NCI-H69 (cell line): Measurements from ENCODE around the gene APOBEC3F.

Experiments used
- DNase-seq: peaks from one replicate; lab custom pipeline; 2025; lab: John Stamatoyannopoulos, UW

APOBEC3F gene

DNA sequence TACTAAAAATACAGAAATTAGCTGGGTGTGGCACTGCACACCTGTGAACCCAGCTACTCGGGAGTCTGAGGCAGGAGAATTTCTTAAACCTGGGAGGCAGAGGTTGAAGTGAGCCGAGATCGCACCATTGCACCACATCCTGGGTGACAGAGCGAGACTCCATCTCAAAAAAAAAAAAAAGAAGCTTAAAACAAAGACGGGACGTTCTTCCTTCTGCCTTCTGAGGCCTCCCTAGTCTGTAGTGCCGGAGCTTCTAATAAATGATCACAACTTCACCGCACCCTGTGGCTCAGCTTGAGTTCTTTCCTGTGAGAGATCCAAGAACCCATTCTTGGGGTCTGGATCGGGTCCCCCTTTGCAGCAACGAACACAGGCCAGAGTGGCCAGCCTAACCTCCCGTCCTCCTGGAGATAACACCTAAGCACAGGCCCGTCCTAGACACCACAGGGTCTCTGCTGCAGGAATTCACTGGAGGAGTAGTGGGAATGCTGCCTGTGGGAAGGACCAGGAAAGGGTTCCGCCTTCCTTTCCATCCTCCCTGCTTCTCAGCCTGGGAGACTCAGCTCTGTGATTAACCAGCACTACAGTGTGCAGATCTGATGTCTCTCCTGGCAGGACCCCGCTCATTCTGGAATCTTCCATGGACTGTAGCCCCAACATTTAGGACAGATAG is 54.2 kb downstream of the APOBEC3F start:
- DNase-seq: no peak

DNA sequence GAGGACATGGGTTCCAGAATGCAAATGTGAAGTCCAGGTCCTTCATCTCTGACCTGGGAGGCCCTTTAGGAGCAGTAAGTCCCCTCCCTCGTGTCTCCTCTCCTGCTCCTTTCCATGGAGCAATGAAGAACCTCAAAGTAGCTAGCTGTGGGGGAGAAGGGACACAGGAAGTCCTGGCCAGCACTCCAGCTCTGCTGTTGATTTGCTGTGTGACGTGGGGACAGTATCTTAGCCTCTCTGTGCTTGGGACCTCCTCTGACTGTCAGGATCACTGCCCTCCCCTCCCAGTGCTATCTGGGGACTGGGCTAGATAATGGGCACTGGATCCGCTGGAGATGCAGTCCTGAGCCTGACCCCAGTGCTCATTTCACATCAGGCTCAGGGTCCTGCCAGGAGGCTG is 55.3 kb downstream of the APOBEC3F start:
- DNase-seq: no peak

DNA sequence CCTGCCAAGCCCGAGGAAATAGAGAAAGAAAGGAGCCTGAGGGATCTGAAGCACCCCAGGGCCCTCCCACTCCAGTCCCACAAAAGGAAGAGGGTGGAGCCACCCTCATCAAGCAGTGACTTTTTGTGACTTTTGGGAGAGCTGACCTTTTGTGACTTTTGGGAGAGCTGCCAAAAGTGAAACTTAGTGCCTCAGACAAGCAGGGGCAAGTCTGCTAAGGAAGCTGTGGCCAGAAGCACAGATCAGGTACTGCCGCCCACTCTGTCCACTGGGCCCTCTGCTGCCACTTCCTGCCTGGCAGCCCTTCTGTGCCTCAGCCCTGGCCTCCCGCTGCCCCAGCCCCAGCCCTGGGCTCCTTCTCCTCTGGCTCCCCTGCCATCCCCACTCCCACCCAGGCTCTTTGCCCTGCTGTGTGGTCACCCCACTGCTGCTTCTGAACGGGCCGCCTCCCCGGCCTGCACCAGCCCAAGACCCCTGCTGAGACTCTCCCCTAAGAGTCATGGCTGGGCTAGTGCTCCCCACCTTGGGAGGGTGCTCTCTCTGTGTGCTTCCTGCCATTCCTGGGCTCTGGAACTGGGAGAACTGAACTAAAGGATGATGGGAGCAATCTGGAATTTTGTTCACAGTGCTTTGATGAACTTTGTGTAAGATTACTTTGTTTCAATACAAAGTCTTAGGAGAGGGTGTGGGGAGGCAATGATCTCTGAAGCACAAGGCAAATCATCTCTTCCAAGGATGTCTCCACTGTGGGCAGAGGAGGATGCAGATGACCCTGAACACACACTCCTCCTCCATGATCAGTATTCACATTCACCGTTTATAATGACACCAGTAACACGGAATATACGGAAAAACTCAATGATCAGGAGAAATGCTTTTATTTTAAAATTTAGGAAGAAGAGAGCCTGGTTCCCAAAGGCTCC is 56.7 kb downstream of the APOBEC3F start, which contains the start of gene APOBEC3H:
Gene APOBEC3H (plus strand): TSS at position 147 of the 923 bp plus-strand sequence. CDS start 3,035 bp downstream, outside the sequence.
- peak; percentile 33 for DNase-seq

- DNase-seq: no peak
Measured at GRCh38 chr22:39098026-39098425, 57.4 kb downstream of the APOBEC3F start.

DNA sequence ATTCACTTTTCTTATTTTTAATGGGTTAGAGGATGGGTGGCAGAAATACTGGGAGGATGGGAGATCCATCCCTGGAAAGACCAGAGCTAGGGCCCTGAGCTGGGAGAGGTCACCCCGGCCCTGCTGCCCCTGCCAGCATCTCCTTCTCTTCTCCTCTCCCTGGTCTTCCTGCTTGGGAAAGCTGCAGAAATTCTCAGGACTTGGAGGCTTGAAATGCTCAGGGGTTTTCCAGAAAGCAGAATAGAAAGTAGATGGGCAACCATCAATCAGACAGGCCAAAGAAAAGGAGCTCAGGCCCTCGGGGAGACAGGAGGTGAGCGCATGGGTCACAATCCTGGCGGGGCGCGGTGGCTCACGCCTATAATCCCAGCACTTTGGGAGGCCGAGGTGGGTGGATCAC is 57.9 kb downstream of the APOBEC3F start:
- no peak for DNase-seq

GRCh38 chr22:39101226-39101625 is 60.6 kb downstream of the APOBEC3F start:
- no peak for DNase-seq

GRCh38 chr22:39103431-39103830 is 62.8 kb downstream of the APOBEC3F start:
- DNase-seq: no peak
